ENCODE results near the gene ITPRIP. TPM values are rescaled to one million over a fixed set of nuclear protein-coding genes. Genes with fewer than 3 reads are reported as not detected.

The ITPRIP gene
- total RNA-seq, 1 donor from 2014 or later = 35.4 TPM

DNA sequence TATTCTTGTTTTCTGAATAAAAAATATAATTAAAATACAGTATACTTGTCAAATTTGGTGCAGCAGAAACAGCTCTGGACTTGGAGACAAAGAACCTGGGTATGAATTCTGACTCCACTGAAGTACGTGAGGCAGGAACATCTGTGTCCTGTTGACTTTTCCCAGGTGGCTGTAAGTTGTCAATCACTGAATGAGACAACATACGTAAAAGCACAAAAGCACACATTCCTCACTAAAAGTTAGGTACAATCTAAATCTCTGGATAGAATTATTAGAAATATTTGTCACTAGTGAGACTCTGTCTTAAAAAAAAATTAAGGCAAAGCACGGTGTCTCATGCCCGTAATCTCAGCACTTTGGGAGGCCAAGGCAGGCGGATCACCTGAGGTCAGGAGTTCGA lies 33.5 kb upstream of the ITPRIP start:
- Histone ChIP-seq H3K27me3 (ENCODE audit: low read depth) (no peaks in the 10 kb centered on the region), H3K9me3 (replicated peaks) (peaks cover 10% of the 10 kb centered on the region), H3K4me3 (no peak overlapping the region), H3K4me1 (no peaks in the 10 kb centered on the region), H3K27ac (replicated peaks) (no peak overlapping the region), H3K36me3 (peaks cover 10% of the 10 kb centered on the region)
- intact Hi-C loops (cut with micrococcal nuclease) = no loop called here
- no peak for TF ChIP-seq CTCF (IDR thresholded peaks at IDR 0.05; ENCODE audit: borderline replicate concordance)
- DNase-seq = no peak

DNA sequence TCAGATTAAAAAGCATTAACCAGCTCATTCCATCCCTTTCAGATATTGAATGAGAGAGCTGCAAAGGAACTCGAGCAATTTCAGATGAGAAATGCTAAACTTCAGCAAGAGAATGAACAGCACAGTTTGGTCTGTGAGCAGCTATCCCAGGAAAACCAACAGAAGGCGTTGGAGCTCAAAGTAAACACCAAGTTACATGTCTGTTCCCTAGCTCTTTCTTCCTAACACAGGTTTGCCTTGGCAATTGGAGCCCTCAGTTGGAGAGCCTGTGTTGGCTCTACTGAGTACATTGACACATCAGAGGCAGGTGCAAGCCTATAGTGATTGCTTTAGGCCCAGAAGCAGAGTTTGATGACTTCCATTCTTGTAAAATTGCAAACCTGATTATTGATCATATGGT lies 30.1 kb upstream of the ITPRIP start:
- no peak for TF ChIP-seq CTCF (IDR thresholded peaks at IDR 0.05; ENCODE audit: borderline replicate concordance)
- no peaks in the 10 kb centered on the region for H3K27me3 ChIP-seq (ENCODE audit: low read depth)

DNA sequence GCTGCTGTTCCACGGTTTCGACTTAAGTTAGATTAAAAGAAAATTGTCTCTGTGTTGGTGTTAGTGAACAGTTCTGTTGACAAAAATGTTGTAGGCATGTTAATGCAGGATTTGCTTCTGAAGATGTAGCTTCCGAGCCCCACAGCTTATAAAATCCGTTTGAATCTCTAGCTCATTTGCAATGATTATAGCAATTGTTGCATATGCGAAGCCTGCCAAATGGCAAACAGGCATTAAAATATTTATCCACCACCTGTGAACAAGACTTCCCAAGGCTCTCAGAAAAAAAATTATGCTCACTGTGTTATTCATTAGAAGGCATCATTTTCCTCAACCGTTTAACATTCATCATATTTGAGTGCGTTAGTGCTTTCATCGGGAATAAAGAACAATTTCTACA lies 29.6 kb upstream of the ITPRIP start:
- H3K36me3 ChIP-seq = peaks cover 10% of the 10 kb centered on the region
- intact Hi-C loops (cut with micrococcal nuclease) = no loop called here
- H3K4me3 ChIP-seq = no peak overlapping the region
- H3K27ac ChIP-seq (replicated peaks) = no peak overlapping the region
- no peaks in the 10 kb centered on the region for H3K27me3 ChIP-seq (ENCODE audit: low read depth)
- H3K9me3 ChIP-seq (replicated peaks) = peaks cover 10% of the 10 kb centered on the region
- H3K4me1 ChIP-seq = no peaks in the 10 kb centered on the region
- DNase-seq = no peak
- TF ChIP-seq CTCF (IDR thresholded peaks at IDR 0.05; ENCODE audit: borderline replicate concordance) = no peak

More for the DNA sequence above, 30.1 kb upstream of the ITPRIP start:
- H3K4me1 ChIP-seq = no peaks in the 10 kb centered on the region
- no peak overlapping the region for H3K4me3 ChIP-seq
- H3K9me3 ChIP-seq (replicated peaks) = peaks cover 10% of the 10 kb centered on the region
- H3K36me3 ChIP-seq = peaks cover 10% of the 10 kb centered on the region
- H3K27ac ChIP-seq (replicated peaks) = no peak overlapping the region
- DNase-seq = no peak
- intact Hi-C loops (cut with micrococcal nuclease) = no loop called here

DNA sequence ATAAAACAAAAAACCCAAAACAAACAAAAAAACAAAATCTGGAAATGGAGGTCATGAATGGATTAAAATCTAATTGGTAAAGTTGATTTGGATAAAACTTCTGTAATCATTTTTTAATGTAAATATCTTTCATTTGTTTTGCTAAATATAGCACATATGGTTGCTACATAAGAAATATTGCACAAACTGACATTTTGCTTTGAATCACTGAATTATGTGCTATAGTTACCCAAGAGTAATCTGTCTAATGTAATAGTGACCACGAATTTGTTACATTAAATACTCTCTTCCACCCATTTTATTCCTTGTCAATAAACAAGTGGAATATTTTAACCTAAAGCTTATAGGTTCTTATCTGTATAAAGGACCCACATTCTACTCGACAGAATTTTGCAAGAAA lies 21.5 kb upstream of the ITPRIP start:
- intact Hi-C loops (cut with micrococcal nuclease) = no loop called here
- DNase-seq = no peak
- Histone ChIP-seq H3K27me3 (ENCODE audit: low read depth) (no peaks in the 10 kb centered on the region), H3K4me1 (no peaks in the 10 kb centered on the region), H3K4me3 (no peak overlapping the region), H3K27ac (replicated peaks) (no peak overlapping the region), H3K9me3 (replicated peaks) (no peaks in the 10 kb centered on the region), H3K36me3 (no peaks in the 10 kb centered on the region)
- no peak for TF ChIP-seq CTCF (IDR thresholded peaks at IDR 0.05; ENCODE audit: borderline replicate concordance)

DNA sequence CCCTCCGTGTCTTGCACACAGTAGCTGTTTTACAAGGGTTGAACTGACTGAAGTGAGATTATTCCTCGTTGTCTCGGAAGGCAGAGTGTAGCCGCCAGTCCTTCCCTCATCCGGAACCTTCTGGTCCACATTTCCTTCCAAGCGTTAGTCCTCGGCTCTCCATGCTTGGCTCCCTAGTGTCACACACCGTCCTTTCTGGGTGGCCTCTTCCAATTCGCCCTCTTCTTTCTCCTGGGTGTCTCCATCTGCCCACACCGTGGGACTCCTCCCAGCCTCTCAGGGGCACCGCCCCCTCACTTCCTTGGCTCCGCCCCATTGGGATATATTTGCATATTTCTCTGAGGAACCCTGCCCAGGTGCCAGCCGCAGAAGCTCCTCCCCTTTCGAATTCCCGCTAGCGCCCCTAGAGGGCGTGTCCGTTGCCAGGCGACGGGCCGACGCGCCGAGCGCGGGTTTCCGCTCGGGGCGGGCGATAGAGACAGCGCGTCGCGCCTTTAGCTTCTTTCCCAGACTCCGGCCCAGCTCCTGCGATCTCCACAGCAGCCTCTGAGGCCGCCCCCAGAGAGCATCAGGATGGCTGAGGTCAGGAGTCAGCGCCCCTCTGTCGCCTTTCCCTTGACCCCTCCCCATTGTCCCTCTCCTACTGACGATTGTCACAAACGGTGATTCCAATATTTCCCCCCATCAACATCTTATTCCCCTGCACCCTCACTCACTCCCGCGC lies 15.2 kb upstream of the ITPRIP start, which contains the start of gene CFAP58:
Gene CFAP58 (plus strand): TSS at position 509 of the 724 bp plus-strand sequence. CDS start 65 bp downstream, at position 574.
- peak within 1 kb of the TSS; percentile 34 for H3K27ac ChIP-seq (replicated peaks)
- no peaks in the 10 kb centered on the region for H3K27me3 ChIP-seq (ENCODE audit: low read depth)
- peaks cover 28% of the 10 kb centered on the region for H3K4me1 ChIP-seq
- H3K4me3 ChIP-seq = peak within 1 kb of the TSS; percentile 63
- TF ChIP-seq CTCF (IDR thresholded peaks at IDR 0.05; ENCODE audit: borderline replicate concordance) = peak; percentile 80
- intact Hi-C loops (cut with micrococcal nuclease) = loop anchor here (5.0 kb wide), 2 partner anchors 46 to 61 kb away; no protein-coding TSS in a partner anchor
- H3K9me3 ChIP-seq (replicated peaks) = no peaks in the 10 kb centered on the region
- H3K36me3 ChIP-seq = no peaks in the 10 kb centered on the region
- peak; percentile 90 for DNase-seq

Measured in left ventricle myocardium inferior (tissue), 1 donor.